Prostate gland (tissue), 2 donors: ENCODE data around the gene ZNF768. TPM values are rescaled to one million over a fixed set of nuclear protein-coding genes. Genes with fewer than 3 reads are reported as not detected.

Experiments
- DNase-seq: peaks from one replicate; pipeline ENCODE4 v3.0.0-alpha.2; 2019; ENCODE audit warnings: low spot score
- H3K27ac ChIP-seq, 2 donors: fragments of 200-600 bp; sonication (generic); 2 replicates each; pipeline ENCODE4 v1.5.1; 2017 to 2019
- H3K27me3 ChIP-seq: fragments of 200-600 bp; sonication (generic); replicated peaks from 2 replicates; pipeline ENCODE4 v1.5.1; 2019; ENCODE audit not compliant: insufficient read depth
- H3K36me3 ChIP-seq, 2 donors: fragments of 200-600 bp; sonication (generic); 1 replicate in 1 of 2; 2 replicates in 1 of 2; pipeline versions ENCODE4 v1.5.1 to v1.8.1; 2017 to 2019
- H3K4me1 ChIP-seq: fragments of 200-600 bp; sonication (generic); replicated peaks from 2 replicates; pipeline ENCODE4 v1.5.1; 2019
- H3K4me3 ChIP-seq, 2 donors: fragments of 200-600 bp; sonication (generic); 2 replicates each; pipeline ENCODE4 v1.5.1; 2017 to 2019
- H3K9me3 ChIP-seq: fragments of 200-600 bp; sonication (generic); 2 replicates; pipeline ENCODE4 v1.5.1; 2017
- POLR2A ChIP-seq: fragments of 450-650 bp; IDR thresholded peaks from one replicate; pipeline ENCODE4 v1.6.1; 2016; ENCODE audit warnings: antibody characterized with exemption, mild to moderate bottlenecking
- POLR2AphosphoS5 ChIP-seq: sonication (generic); formaldehyde crosslinking; IDR thresholded peaks from one replicate; pipeline ENCODE4 v1.6.1; 2017; ENCODE audit warnings: antibody characterized with exemption
- WGBS: methylation state at CpG from one replicate; pipeline ENCODE4 v1.1.5; 2018; 5-methylcytosine and 5-hydroxymethylcytosine counted together
- intact Hi-C: fragments of 100-400 bp; cut with DNase I; formaldehyde crosslinking; loops from one replicate; pipeline ENCODE4 v1.14.2; 2022
- total RNA-seq, 2 donors: library from RNA; depleted of rRNA; stranded (reverse); fragments of >200 nt; gene quantifications; one replicate each; pipeline ENCODE4 v1.1.0, GENCODE V29; 2016
- TF ChIP-seq, protein P1 (sequence below), 4 experiments: fragments of 200-600 bp in 2 of 4; fragments of 450-650 bp in 2 of 4; sonication (generic) in 2 of 4; IDR thresholded peaks; 1 replicate in 3 of 4; 2 replicates in 1 of 4; pipeline ENCODE4 v1.5.1; 2016 to 2019; ENCODE audit warnings: antibody characterized with exemption in 4 of 4, mild to moderate bottlenecking in 2 of 4, moderate library complexity in 2 of 4

The ZNF768 gene
- total RNA-seq, 2 donors from 2014 or later, result 46.5 to 61.1 TPM

DNA sequence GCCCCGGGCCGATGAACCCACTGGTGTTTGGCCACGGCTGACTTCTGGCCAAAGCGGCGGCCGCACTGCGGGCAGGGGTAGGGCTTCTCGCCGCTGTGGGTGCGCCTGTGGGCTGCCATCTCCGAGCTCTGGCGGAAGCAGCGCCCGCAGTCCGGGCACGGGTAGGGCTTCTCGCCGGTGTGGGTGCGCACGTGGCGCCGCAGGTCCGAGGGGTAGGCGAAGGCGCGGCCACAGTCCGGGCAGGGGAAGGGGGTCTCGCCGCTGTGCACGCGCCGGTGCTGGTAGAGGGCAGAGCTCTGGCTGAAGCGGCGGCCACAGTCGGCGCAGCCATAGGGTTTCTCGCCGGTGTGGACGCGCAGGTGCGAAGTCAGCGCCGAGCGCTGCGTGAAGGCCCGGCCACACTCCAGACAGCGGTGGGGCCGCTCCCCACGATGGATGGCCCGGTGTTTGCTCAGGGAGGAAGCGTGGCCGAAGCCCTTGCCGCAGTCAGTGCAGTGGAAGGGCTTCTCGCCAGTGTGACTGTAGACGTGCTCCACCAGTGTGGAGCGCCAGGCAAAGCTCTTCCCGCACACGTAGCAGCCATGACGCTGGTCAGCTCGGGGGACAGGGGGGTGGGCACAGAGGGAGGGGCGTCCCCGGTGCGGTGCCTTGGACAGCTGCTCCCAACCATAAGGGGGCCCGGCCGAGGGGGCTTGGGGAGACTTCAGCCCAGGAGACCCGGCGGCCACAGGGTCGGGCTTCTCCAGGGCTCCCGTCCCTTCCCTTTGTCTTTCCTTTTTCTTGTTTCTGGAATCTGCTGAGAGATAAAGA lies 29.2 kb upstream of the ZNF768 start:
- Histone ChIP-seq H3K27me3 (no peaks in the 10 kb centered on the region), H3K4me1 (no peaks in the 10 kb centered on the region), H3K9me3 (no peaks in the 10 kb centered on the region), H3K27ac (no peak overlapping the region), H3K4me3 (no peak overlapping the region), H3K36me3 (peaks cover 0 to 9% of the 10 kb centered on the region in 2 donors)
- DNase-seq, result no peak
- 95% methylated on average over 64 of the region's 69 CpGs for WGBS
- TF ChIP-seq POLR2AphosphoS5 (no peak), POLR2A (no peak)
- TF ChIP-seq, protein P1, sequence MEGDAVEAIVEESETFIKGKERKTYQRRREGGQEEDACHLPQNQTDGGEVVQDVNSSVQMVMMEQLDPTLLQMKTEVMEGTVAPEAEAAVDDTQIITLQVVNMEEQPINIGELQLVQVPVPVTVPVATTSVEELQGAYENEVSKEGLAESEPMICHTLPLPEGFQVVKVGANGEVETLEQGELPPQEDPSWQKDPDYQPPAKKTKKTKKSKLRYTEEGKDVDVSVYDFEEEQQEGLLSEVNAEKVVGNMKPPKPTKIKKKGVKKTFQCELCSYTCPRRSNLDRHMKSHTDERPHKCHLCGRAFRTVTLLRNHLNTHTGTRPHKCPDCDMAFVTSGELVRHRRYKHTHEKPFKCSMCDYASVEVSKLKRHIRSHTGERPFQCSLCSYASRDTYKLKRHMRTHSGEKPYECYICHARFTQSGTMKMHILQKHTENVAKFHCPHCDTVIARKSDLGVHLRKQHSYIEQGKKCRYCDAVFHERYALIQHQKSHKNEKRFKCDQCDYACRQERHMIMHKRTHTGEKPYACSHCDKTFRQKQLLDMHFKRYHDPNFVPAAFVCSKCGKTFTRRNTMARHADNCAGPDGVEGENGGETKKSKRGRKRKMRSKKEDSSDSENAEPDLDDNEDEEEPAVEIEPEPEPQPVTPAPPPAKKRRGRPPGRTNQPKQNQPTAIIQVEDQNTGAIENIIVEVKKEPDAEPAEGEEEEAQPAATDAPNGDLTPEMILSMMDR (IDR thresholded peaks at IDR 0.05), result no peak
- intact Hi-C loops, result no loop called here

DNA sequence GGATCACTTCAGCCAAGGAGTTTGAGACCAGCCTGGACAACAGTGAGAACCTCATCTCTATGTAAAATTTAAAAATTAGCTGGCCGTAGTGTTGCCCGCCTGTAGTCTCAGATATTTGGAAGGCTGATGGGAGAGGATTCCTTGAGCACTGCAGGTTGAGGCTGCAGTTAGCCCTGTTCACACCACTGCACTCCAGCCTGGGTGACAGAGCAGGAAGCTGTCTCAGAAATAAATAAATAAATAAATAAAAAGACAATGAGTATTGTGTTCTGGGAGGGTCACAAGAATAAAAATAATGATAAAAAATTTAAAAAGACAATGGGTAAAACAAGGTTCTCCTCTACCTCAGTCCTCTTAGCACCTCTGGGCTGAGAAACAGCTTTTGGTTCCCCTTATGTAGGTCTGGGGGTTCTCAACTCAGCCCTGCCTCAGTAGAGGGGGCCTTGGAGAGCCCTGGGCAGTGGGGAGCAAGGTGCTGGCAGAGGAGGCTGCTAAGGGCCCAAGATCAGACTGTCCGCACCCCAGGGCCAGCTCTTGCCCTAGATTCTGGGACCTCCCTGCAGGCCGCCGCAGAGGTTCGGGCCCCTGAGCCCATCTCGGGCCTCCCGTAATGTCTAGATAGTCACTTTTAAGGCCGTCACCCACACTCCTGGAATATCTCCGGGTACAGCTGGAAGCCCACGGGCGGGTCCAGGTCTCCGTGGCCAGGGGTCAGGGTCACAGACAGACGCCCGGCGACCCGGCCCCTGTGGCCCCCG lies 28.4 kb upstream of the ZNF768 start:
- TF ChIP-seq POLR2AphosphoS5, result no peak
- TF ChIP-seq, protein P1 (IDR thresholded peaks at IDR 0.05), result no peak
- no peak for TF ChIP-seq POLR2A
- no peak overlapping the region for H3K27ac ChIP-seq
- no peaks in the 10 kb centered on the region for H3K4me1 ChIP-seq
- intact Hi-C loops, result no loop called here
- peaks cover 0 to 9% of the 10 kb centered on the region in 2 donors for H3K36me3 ChIP-seq
- no peaks in the 10 kb centered on the region for H3K9me3 ChIP-seq
- no peaks in the 10 kb centered on the region for H3K27me3 ChIP-seq
- DNase-seq, result no peak
- no peak overlapping the region for H3K4me3 ChIP-seq
- WGBS, result 96% methylated on average over 15 of the region's 18 CpGs

DNA sequence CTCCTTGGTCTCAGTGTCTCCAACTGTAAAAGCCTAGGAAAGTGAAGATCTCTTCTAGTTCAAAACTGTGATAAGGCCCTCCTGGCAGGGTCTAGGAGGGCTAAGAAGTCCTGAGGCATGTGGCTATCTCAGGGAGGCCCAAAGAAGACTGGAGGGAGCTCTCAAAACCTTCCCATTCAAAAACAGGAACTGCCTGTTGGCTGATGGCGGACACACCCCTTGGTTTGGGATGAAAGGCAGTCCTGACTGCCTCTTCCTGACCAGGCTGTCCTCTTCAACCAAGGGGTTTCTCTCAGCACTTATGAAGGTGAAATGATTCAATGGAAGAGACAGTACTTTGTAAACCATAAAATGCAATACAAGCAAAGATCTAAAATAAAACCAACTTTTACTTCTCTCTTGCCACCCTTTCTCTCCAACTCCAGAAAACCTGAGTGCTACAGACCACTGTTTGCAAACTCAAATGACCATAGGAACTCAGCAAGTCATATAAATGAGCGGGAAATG lies 27.1 kb upstream of the ZNF768 start:
- DNase-seq, result no peak
- H3K36me3 ChIP-seq, result peaks cover 0 to 9% of the 10 kb centered on the region in 2 donors
- intact Hi-C loops, result no loop called here
- no peak overlapping the region for H3K4me3 ChIP-seq
- no peaks in the 10 kb centered on the region for H3K27me3 ChIP-seq
- WGBS, result 88% methylated on average over 2 of the region's 2 CpGs
- no peaks in the 10 kb centered on the region for H3K4me1 ChIP-seq
- no peak overlapping the region for H3K27ac ChIP-seq
- no peaks in the 10 kb centered on the region for H3K9me3 ChIP-seq
- TF ChIP-seq, protein P1 (IDR thresholded peaks at IDR 0.05), result no peak
- TF ChIP-seq POLR2A, result no peak

GRCh38 chr16:30552956-30553355 lies 26.6 kb upstream of the ZNF768 start:
- H3K36me3 ChIP-seq, result peaks cover 0 to 9% of the 10 kb centered on the region in 2 donors
- no peaks in the 10 kb centered on the region for H3K9me3 ChIP-seq
- no peak overlapping the region for H3K4me3 ChIP-seq
- DNase-seq, result no peak
- TF ChIP-seq POLR2AphosphoS5, result no peak
- no peak for TF ChIP-seq POLR2A
- TF ChIP-seq, protein P1 (IDR thresholded peaks at IDR 0.05), result no peak
- no peaks in the 10 kb centered on the region for H3K4me1 ChIP-seq
- 87% methylated on average over 4 of the region's 4 CpGs for WGBS
- no peak overlapping the region for H3K27ac ChIP-seq
- intact Hi-C loops, result no loop called here
- H3K27me3 ChIP-seq, result no peaks in the 10 kb centered on the region
